HG03060 (cell line): ENCODE measurements around the gene KRT2.

Experiments
- ATAC-seq: cut with Tn5 transposase; IDR thresholded peaks from one replicate; pipeline ENCODE4 v1.9.1; 2021; ENCODE audit warnings: low read depth, moderate number of reproducible peaks; ENCODE audit not compliant: unreplicated experiment

KRT2 gene

GRCh38 chr12:52645120-52645761 lies 6.8 kb downstream of the KRT2 start:
- ATAC-seq, result no peak

- ATAC-seq, result no peak
These were observed 8.0 kb downstream of the KRT2 start for GRCh38 chr12:52644078-52644415.

GRCh38 chr12:52643233-52644077 lies 8.6 kb downstream of the KRT2 start:
- no peak for ATAC-seq

- no peak for ATAC-seq
These were observed 10.5 kb downstream of the KRT2 start for GRCh38 chr12:52641468-52641867.

GRCh38 chr12:52637299-52637698 lies 14.7 kb downstream of the KRT2 start:
- ATAC-seq, result no peak

GRCh38 chr12:52636592-52637258 lies 15.3 kb downstream of the KRT2 start:
- no peak for ATAC-seq

- no peak for ATAC-seq
These were observed 15.8 kb downstream of the KRT2 start for GRCh38 chr12:52636189-52636588.

GRCh38 chr12:52634266-52635056 lies 17.6 kb downstream of the KRT2 start:
- no peak for ATAC-seq

- ATAC-seq, result no peak
These were observed 18.6 kb downstream of the KRT2 start for GRCh38 chr12:52633383-52633782.

GRCh38 chr12:52632656-52633055 lies 19.4 kb downstream of the KRT2 start:
- no peak for ATAC-seq

- ATAC-seq, result no peak
These were observed 20.1 kb downstream of the KRT2 start for GRCh38 chr12:52631676-52632459.

GRCh38 chr12:52631264-52631663 lies 20.7 kb downstream of the KRT2 start:
- no peak for ATAC-seq

- no peak for ATAC-seq
These were observed 21.3 kb downstream of the KRT2 start for GRCh38 chr12:52630599-52631200.

- no peak for ATAC-seq
These were observed 22.0 kb downstream of the KRT2 start for GRCh38 chr12:52630008-52630500.

GRCh38 chr12:52629281-52630007 lies 22.6 kb downstream of the KRT2 start:
- ATAC-seq, result no peak

- ATAC-seq, result no peak
These were observed 23.2 kb downstream of the KRT2 start for GRCh38 chr12:52628841-52629240.

GRCh38 chr12:52628111-52628507 lies 23.9 kb downstream of the KRT2 start:
- no peak for ATAC-seq

GRCh38 chr12:52627395-52628110 lies 24.5 kb downstream of the KRT2 start:
- no peak for ATAC-seq
